GM23248 (cell line): ENCODE results near the gene GPR160.

Experiments used
- EZH2 ChIP-seq: fragments of 200-600 bp; sonication (generic); IDR thresholded peaks from 2 replicates; pipeline ENCODE4 v1.6.1; 2018; ENCODE audit warnings: antibody characterized with exemption, mild to moderate bottlenecking; ENCODE audit not compliant: insufficient read depth, poor library complexity, severe bottlenecking
- EZH2phosphoT487 ChIP-seq: fragments of 200-600 bp; sonication (generic); IDR thresholded peaks from 2 replicates; pipeline ENCODE4 v1.6.1; 2018; ENCODE audit warnings: antibody characterized with exemption, moderate library complexity, mild to moderate bottlenecking, low read depth; ENCODE audit not compliant: insufficient read depth

DNA sequence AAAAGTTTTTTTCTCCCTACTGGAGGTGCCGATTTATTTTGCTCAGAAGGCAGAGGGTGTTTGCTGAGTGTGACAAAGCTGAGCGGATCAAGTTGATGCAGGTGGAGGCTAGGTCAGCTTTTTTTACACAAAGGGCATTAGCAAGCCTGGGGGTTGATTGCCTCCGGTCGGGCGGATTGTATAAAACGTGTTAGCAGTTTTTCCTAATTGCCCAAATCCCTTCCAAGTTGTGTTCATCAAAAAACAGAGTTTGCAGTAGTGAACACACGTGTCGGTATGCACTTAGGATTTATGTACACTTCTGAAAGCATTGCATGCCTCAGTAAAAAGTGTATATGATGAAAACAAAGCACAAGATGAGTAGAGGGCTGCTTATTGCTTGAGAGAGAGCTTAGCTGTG, 2.6 kb downstream of the GPR160 start:
- TF ChIP-seq EZH2phosphoT487 (no peak), EZH2 (peak; percentile 40)
